Endothelial cell (in vitro differentiated cells): Measurements from ENCODE around the gene ZNF365. TPM values are rescaled to one million over a fixed set of nuclear protein-coding genes. Genes with fewer than 3 reads are reported as not detected.

Experiments
- DNase-seq: peaks from one replicate; pipeline ENCODE4 v3.0.0; 2021; ENCODE audit warnings: low spot score
- H3K27ac Mint-ChIP-seq: one replicate; pipeline ENCODE4 v1.8.0; 2021; ENCODE audit warnings: mixed read lengths, inconsistent platforms; ENCODE audit not compliant: unreplicated experiment
- H3K27me3 Mint-ChIP-seq: one replicate; pipeline ENCODE4 v1.8.0; 2021; ENCODE audit warnings: mild to moderate bottlenecking, moderate library complexity, mixed read lengths, inconsistent platforms; ENCODE audit not compliant: unreplicated experiment
- H3K36me3 Mint-ChIP-seq: one replicate; pipeline ENCODE4 v1.8.0; 2021; ENCODE audit warnings: mild to moderate bottlenecking, low read depth, mixed read lengths, inconsistent platforms; ENCODE audit not compliant: unreplicated experiment
- H3K4me1 Mint-ChIP-seq: one replicate; pipeline ENCODE4 v1.8.0; 2021; ENCODE audit warnings: mild to moderate bottlenecking, mixed read lengths, inconsistent platforms; ENCODE audit not compliant: unreplicated experiment
- H3K4me3 Mint-ChIP-seq: one replicate; pipeline ENCODE4 v1.8.0; 2021; ENCODE audit warnings: mild to moderate bottlenecking, mixed read lengths, inconsistent platforms; ENCODE audit not compliant: unreplicated experiment
- H3K9me3 Mint-ChIP-seq: one replicate; pipeline ENCODE4 v1.8.0; 2021; ENCODE audit warnings: mixed read lengths, inconsistent platforms; ENCODE audit not compliant: unreplicated experiment
- CTCF ChIP-seq: fragments of 200-600 bp; sonication (generic); IDR thresholded peaks from one replicate; pipeline ENCODE4 v1.5.0; 2021; ENCODE audit warnings: antibody characterized with exemption; ENCODE audit not compliant: unreplicated experiment
- total RNA-seq: library from RNA; stranded (reverse); fragmentation: NEBNext Ultra II Directional; extraction: Animal tissue kit (Norgen Biotek cat#: 25700); gene quantifications from one replicate; pipeline ENCODE4 v1.2.1, GENCODE V29; 2021; ENCODE audit not compliant: unreplicated experiment

The ZNF365 gene
- total RNA-seq, 1 donor from 2014 or later, result not detected

GRCh38 chr10:62341419-62341818, 32.8 kb upstream of the ZNF365 start:
- peaks cover 20% of the 10 kb centered on the region for H3K9me3 Mint-ChIP-seq
- DNase-seq, result no peak
- TF ChIP-seq CTCF, result no peak
- H3K27me3 Mint-ChIP-seq, result peaks cover 5% of the 10 kb centered on the region
- no peak overlapping the region for H3K27ac Mint-ChIP-seq
- H3K4me1 Mint-ChIP-seq, result no peaks in the 10 kb centered on the region
- no peak overlapping the region for H3K4me3 Mint-ChIP-seq
- peaks cover 4% of the 10 kb centered on the region for H3K36me3 Mint-ChIP-seq

DNA sequence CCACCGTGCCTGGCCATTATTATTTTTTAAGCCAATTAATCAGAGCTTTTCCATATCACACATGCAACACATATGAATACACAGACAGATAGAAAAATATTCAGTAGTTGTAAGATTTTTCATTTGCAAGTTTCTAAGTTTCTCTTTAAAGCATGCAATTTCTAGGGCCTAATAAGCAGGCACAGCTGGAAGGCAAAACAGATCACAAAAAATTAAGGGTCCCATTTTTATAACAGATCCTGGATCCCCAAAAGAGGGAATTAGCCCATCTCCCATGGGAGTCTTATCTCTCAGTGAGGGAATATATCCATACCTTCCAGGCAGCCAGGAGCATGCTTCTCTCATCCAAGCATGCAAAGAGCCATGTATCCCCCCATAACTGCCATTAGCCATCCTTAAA, 31.2 kb upstream of the ZNF365 start:
- TF ChIP-seq CTCF, result no peak

GRCh38 chr10:62348029-62348428, 26.1 kb upstream of the ZNF365 start:
- TF ChIP-seq CTCF, result no peak
- no peak for DNase-seq
- Mint-ChIP-seq H3K4me3 (no peak overlapping the region), H3K27ac (no peak overlapping the region), H3K36me3 (peaks cover 5% of the 10 kb centered on the region), H3K4me1 (no peaks in the 10 kb centered on the region), H3K27me3 (peaks cover 2% of the 10 kb centered on the region), H3K9me3 (peaks cover 18% of the 10 kb centered on the region)

More for the DNA sequence above, 31.2 kb upstream of the ZNF365 start:
- peaks cover 2% of the 10 kb centered on the region for H3K27me3 Mint-ChIP-seq
- H3K36me3 Mint-ChIP-seq, result peaks cover 3% of the 10 kb centered on the region
- no peak overlapping the region for H3K27ac Mint-ChIP-seq
- H3K4me3 Mint-ChIP-seq, result no peak overlapping the region
- no peak for DNase-seq
- H3K4me1 Mint-ChIP-seq, result no peaks in the 10 kb centered on the region
- peaks cover 19% of the 10 kb centered on the region for H3K9me3 Mint-ChIP-seq

DNA sequence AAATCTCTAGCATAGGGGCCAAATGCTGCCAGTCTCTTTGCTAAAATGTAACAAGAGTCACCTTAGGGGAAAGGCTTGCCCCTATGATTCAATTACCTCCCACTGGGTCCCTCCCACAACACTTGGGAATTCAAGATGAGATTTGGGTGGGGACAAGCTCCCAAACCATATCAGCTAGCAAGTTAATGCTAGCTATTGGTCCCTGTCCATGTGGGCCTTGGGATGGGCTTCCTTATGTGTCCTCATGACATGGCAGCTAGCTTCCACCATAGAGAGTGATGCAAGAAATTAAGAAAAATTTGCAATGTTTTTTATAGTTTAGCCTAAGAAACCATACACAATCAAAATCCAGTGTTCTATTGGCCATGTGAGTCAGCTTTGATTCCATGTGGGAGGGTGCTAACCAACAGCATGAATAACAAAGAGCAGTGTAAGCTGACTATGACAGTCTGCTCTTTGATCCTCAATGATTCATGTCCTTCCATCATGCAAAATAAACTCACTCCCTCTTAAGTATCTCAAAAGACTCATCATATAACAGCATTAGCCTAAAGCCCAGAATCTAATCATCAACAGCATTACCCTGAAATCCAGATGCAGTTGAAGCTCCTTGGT, 21.7 kb upstream of the ZNF365 start:
- DNase-seq, result no peak
- H3K27ac Mint-ChIP-seq, result no peak overlapping the region
- H3K27me3 Mint-ChIP-seq, result no peaks in the 10 kb centered on the region
- no peak overlapping the region for H3K4me3 Mint-ChIP-seq
- no peak for TF ChIP-seq CTCF
- peaks cover 5% of the 10 kb centered on the region for H3K36me3 Mint-ChIP-seq
- no peaks in the 10 kb centered on the region for H3K4me1 Mint-ChIP-seq
- H3K9me3 Mint-ChIP-seq, result peaks cover 6% of the 10 kb centered on the region

DNA sequence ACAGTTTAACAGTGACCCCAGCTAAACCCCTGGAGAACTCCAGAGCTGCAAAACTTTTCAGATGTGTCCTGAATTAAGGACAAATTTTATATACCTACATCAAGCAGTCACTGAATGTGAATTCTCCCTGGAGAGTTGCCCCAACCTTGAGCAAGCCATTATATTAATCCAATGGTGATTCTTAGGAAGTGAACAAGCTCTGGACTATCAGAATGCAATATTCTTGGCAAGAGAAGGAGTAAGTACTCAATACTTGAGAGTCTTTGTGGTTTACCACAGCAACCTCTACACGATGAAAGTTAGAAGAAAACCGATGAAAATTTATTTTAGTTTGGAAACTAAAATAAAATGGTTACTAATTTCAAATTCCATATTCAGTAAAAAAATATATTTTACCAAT, 19.3 kb upstream of the ZNF365 start:
- Mint-ChIP-seq H3K27ac (no peak overlapping the region), H3K4me1 (no peaks in the 10 kb centered on the region), H3K9me3 (peaks cover 6% of the 10 kb centered on the region), H3K4me3 (no peak overlapping the region), H3K27me3 (no peaks in the 10 kb centered on the region), H3K36me3 (peaks cover 5% of the 10 kb centered on the region)
- TF ChIP-seq CTCF, result no peak
- DNase-seq, result no peak
